Myocyte (in vitro differentiated cells): ENCODE measurements around the gene IMPG1. TPM values are rescaled to one million over a fixed set of nuclear protein-coding genes. Genes with fewer than 3 reads are reported as not detected.
"Not testable (repeated sequence)": the region's sequence is repeated elsewhere in the genome, so short reads cannot be mapped to it uniquely, and the experiment has no call there.

Source experiments
- DNase-seq: peaks from one replicate; pipeline ENCODE4 v3.0.0-alpha.2; 2012; ENCODE audit warnings: low read depth
- total RNA-seq: library from RNA; depleted of rRNA; stranded (reverse); fragments of >200 nt; gene quantifications from 2 replicates; pipeline ENCODE4 v1.2.3, GENCODE V29; 2014

Gene IMPG1
- total RNA-seq, 1 donor from 2014 or later, result not detected

DNA sequence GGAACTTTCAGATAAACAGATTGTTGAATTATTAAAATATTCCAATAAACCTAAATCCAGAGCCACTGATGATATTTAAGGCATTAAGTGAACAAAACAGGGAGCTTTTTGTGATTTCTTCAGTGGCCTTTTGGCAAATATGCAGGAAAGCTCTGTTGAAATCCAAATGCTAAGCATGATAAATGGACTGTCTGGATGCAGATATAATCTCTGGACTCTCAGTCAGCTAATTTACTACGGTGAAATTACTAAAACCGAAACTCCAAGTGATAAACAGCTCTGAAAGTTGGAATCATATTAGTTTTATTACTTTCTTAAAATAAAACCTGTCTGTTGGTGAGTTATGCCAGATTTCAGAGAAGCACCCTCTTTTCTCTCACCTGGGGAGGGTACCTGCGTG, 120.3 kb downstream of the IMPG1 start:
- DNase-seq, result no peak

DNA sequence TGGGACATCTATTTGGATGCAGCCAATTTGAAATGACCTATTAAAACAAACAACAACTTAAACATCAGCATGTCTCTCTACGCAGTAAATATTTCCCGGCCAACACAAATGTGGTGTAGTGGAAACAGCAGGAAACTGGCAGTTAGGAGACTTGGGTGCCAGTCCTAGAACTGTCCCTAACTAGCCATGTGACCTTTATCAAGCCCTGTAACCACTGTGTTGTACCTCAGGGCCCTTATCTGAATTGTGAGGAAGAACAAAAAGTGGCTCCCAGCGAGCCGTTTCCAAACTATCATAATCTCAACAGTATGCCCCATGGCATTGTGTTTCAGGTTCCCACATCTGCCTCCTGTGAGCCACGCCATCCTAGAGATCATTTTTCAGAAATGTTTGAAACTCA, 124.5 kb downstream of the IMPG1 start:
- no peak for DNase-seq

DNA sequence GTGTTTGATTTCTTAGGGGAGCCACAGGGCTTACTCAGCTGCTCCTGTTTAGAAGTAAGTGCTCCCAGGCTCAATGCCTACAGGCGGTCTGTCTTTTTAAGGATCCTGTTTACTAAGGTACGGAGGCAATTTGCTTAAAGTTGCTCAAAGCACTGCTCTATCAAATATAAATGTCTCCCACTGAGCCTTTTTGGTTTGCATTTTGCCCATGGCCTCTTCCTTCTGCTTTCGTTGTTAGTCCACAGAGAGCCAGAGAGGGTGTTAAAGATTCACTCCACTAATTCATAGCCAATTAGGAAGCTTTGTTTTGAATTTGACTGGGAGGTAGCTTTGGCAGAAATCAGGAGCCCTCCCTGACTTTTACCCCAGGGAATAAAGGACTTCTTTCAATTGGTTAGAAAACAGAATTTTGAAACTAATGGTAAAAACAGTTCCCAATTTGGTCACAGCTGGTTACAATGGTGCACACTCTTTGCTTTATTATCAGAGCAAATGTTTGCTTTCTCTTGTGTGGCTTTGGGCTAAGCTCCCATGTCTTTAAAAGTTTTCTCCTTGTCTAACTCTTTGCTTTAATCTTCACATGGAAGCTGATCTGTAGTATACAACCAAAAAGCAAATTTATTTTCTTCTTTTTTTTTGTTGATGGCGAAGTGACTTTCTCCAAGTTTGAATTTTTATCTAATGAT, 126.2 kb downstream of the IMPG1 start:
- DNase-seq, result no peak

DNA sequence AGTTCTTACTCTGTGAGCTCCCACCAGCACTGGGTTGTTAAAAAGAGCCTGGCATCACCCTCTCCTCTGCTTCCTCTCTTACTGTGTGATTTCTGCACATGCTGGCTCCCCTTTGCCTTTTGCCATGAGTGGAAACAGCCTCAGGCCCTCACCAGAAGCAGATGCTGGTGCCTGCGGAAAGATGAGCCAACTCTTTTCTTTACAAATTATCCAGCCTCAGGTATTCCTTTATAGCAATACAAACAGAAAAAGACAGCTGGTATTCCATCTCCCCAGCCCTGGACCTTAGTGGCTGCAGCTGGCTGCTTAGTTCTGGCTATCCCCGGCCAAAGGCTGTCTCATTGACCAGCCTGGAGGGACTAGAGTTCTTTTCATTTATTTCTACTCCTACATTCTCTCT, 129.1 kb downstream of the IMPG1 start:
- no peak for DNase-seq

DNA sequence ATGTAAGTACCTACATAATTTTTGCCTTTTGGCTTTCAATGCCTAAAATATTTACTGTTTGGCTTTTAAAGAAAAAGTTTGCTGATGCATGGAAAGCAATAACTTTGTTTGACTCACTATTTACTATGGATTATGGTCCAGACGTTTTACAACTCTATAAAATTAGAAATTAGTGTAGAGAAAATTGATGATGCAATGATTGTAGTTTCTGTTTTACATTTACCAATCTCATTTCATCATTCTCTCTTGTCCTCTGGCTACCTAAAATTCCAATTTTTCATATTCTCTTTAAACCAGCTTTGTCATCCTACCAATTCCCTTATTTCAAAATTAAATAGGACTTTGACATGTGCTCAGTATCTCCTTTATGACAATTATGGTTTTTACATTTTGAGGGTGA, 131.0 kb downstream of the IMPG1 start:
- no peak for DNase-seq

DNA sequence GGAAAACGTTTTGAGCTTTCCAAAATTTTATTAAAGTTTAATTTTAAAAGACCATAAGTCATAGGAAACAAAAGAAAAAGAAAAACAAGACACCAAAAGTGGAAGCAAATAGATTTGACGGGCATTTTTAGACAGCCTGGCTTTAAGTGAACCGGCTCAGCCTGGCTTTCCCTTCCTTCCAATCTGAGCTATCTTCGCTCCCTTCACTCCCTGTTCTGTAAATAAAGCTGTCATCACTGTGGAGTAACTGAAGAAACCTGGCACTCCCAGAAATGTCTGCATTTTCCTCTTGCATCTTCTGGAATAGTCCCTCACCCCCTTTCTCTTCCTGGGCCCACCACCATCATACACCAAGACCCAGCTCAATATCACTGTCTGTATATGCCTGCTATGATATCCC, 131.9 kb downstream of the IMPG1 start:
- DNase-seq, result no peak

DNA sequence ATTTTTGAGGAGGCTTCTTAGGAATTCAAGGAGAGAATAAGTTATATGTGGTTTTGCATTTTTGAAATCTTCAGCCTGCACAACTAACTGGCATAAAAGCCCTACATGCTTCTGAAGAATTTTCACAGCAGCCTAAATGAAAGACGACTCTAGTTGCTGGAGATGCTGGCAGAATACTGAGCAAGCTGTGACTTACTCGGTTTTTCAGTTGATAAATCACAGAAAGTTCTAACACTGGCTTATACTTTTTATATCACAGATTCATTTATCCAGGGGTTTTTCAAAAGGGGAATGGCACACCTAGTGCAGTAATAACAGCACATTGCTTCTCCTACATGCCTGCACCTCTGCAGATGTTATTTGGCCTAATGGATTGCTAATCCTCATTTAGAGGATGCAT, 134.6 kb downstream of the IMPG1 start:
- no peak for DNase-seq

DNA sequence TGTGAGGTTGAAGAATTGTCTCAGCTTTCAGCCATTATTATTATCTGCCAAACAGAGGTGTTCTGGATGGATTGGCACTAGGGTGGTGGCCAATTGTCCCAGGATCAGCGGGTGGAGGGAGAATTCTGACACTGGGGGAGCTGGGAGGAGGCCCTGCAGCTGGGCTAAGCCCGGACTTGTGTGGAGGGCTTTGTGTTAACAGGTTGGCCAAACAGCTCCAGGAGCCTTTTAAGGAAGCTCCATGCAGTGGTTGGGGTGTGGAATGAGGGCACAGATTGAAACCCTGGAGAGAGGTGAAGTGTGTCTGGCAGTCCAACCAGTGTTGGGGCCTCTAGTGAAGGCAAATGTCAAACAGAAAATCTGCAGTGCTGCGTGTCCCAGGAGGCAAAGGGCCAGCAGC, 135.8 kb downstream of the IMPG1 start:
- no peak for DNase-seq

DNA sequence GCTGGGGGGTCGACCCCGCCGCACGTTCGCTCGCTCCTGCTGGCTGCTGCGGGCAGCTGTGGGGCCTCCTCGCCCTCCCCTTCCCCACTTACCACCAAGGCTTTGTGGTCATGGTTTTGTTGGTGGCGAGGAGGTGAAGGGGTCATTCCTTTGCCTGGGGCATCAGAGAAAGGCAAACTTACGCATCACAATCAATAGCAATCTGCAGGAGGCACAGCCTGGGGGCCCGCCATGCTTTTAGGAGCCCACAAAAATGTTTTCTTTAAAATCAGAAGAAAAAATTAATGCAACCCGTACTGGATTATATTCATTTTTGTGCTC, 137.0 kb downstream of the IMPG1 start:
- DNase-seq, result no peak

DNA sequence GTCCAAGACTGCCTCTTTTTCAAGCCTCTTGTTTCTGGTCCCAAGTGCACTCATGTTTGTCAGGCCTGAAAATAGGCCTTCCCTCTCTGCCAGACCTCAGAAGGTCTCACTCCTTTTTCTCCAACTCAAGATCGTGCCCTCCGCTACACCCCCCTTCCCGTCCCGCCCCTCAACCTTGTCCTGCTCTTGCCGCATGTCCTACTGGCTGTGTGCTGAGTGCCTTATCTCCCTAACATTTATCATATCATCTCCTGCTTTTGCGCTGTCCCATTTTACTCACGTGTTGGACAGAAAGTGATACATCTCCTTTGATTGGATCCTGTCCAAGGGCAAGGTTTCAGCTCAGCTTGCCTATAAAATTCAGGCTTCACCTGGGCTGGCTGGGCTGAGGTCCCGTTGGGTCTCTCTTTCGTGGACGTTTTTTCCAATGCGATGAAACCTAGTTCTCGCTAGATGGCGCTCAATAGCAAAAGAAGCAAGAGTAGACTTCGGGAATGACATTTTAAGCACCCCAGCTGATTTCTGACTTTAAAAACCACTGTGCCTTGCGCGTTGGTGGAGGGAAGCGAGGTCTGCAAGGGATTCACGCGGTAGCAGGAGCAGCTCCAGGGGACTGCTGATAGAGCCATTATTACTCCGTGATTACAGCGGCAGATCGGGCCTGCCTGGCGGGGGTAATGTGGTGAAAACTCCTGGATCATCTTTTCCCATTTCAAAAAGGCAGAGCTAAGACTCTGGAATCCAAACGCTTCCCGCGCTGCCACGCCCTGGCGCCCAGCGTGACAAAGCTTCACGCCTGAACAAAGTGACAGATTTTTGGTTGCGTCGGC, 137.6 kb downstream of the IMPG1 start:
- peak; percentile 87 for DNase-seq

DNA sequence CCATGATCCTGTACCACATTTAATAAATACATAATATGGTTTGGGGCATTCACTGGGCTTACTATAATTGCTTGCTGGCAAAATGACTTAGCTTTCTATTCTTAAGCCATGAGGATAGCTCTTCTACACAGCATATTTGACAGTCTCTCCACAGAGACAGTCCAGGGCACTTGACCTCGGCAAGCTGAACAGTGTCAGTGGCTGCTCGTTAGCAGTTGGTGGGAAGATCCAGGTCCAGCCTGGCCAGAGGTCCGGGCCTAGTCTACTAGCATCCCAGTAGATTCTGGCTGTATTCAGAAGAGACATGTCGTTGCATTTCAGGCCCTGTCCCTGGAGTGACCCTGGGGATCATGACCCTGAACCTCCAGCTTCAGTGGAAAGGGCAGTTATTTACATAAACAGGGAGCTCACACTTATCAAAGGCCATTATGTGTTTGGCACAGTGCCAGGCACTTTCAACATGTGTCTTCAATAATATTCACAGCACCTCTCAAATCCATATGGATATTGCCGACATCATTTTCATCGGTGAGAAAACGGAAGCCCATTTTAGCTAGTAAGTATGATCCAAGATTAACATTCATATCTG, 139.0 kb downstream of the IMPG1 start:
- DNase-seq, result no peak

DNA sequence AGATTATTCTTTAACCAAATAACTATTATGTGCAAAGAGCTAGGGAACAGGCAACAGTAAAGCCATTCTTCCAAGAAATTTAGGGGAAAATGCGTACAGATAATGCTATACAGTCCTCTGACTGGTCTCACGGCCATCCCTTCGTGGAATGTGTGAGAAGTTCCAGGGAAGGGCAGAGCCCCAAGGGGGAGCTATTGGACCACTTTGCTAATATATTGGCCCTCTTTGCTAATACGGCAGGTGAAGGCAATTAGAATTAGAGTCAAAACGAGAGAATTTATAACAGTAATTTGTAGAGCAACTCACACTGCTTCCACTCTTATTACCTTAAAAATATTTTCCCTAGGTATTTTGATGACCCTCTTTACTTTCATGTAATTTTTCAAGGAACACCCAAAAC, 140.4 kb downstream of the IMPG1 start:
- DNase-seq, result peak; percentile 11

DNA sequence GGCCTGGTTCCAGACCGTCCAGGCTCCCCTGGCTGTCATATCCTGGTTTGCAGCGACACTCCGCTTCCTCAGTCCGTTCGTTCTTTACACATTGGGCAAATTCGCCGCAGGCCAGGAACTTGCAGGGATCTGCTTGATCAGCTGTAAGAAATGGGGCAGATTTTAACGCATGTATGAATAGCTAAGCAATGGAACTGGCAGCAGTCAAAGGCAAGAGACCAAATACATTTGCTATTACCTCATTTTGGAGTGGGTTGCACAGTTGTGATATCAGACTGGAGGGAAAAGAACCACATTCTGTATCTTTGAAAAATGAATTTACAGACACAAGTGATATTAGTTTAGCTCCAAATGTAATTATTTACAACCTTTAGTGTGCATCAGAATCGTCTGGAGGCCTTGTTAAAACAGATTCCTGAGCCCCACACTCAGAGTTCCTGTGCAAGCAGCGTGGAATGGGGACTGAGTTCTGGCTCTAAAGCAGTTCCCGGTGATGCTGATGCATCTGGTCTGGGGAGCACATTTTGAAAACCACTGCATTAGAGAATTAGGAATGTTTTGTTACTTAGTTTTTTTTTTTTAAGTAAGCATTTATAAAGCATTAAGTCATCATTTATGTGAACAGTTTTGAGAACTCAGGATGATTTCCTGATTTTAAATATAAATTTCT, 141.3 kb downstream of the IMPG1 start:
- no peak for DNase-seq

DNA sequence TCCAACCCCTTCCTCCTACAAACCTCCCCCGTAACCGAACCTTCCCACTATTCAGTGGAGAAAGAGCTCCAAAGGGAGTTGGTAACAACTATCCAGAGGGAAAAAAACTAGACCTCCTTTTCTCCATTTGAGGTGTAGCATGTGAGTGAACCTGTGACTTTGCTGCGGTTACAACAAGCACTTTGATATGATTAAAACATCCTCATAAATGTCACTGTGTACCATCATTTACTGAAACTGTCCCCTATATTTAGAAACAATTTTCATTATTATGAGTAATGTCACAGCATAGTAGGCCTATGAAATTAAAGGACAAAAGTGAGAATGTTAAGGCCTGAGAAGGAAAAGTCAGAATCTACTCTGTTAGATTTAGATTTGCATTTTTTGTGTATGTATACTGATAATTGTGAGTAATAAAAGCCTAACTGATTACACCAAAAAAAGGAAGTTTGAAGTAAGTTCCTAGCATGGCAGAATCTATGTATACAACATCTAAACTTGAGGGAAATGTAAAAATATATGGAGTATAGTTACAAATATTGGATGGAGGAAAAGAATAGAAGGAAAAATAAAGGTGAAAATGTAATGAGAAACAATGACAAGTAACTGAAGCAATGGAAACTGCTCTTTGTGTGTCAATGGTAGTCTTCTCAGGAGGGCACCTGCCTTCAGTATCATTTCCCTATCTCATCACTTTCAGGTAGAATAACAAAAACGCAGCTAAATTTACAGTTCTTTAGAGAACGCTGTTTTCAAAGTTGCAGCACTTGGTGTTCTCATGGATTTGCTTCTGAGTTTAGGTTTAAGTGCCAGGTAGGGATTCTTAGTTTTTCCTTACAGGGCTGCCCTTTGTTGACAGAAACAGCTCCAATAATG, 145.9 kb downstream of the IMPG1 start:
- no peak for DNase-seq

DNA sequence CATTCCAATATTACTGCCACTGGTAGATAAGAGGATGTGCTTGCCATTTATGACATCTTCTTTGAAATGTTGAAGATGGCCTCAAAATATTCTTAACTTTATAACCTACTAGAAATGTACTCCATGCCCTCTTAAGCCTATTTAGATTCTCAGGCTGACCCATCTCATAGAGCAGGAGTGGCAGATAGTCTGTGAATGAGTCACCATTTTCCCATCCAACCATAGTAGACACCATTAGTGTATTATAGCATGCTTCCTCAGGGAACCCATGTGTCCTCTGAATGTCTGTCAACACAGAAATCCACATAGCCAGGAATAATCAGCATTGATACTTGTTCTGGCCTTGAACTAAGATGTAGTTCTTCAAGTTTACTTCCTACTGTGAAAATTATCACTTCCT, 150.2 kb downstream of the IMPG1 start:
- peak; percentile 48 for DNase-seq

DNA sequence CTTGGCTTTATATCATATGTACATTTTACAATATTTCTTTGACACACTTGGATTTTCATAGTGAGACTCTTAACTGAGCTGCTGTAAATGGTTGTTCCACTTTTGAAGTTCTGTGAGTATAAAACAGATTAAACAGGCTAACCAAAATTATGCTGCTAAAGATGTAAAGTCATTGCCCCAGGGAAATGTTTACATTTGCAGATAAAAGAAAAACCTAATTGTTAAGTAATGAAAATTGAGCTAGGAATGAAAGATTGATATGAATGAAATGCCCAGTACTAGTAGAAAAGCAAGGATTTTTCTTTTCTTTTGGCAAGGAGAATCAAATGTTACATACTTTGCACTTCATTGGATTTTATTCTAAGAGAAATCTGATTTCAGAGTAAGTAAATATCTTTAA, 159.4 kb downstream of the IMPG1 start:
- DNase-seq, result no peak

DNA sequence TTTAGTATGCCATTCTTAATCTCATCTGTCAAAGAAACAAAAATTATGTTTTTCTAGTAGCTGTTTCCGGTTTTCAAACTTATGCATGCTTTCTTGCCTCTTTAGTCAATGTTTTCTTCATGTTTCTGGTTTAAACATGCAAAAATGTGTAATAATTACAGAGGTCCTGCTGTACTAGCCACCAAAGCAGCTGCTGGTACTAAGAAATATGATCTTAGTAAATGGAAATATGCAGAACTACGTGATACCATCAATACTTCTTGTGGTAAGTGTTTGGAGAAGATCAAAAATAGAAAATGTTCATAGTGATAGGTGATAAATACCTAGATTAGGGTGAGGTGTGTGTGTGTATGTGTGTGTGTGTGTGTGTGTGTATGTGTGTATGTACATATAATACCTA, 165.0 kb downstream of the IMPG1 start:
- DNase-seq, result no peak

DNA sequence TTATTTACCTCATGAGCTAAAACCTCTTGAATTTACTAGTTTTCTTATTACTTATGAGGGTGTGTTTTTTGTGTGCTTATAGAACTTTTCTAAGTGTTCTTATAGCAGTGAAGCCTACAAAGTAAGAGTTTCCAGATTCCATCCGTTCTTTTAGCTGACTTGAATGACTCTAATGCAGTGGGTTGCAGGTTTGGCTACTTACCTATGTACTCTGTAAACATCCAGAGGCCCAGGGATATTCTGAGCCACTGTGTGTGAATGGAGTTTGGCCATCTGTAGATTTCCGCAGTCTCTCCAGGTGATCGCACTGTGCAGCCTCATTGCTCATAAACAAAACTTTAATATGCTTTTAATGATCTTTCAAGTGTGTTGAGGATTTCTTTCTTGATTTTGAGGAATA, 165.6 kb downstream of the IMPG1 start:
- DNase-seq, result no peak

DNA sequence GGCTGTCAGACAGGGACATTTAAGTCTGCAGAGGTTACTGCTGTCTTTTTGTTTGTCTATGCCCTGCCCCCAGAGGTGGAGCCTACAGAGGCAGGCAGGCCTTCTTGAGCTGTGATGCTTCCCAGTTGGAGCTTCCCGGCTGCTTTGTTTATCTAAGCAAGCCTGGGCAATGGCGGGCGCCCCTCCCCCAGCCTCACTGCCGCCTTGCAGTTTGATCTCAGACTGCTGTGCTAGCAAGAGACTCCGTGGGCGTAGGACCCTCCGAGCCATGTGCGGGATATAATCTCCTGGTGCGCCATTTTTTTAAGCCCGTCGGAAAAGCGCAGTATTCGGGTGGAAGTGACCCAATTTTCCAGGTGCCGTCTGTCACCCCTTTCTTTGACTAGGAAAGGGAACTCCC, 167.3 kb downstream of the IMPG1 start:
- not testable (repeated sequence) for DNase-seq

DNA sequence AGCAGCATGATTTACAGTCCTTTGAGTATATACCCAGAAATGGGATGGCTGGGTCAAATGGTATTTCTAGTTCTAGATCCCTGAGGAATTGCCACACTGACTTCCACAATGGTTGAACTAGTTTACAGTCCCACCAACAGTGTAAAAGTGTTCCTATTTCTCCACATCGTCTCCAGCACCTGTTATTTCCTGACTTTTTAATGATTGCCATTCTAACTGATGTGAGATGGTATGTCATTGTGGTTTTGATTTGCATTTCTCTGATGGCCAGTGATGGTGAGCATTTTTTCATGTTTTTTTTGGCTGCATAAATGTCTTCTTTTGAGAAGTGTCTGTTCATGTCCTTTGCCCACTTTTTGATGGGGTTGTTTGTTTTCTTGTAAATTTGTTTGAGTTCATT, 172.2 kb downstream of the IMPG1 start:
- not testable (repeated sequence) for DNase-seq

DNA sequence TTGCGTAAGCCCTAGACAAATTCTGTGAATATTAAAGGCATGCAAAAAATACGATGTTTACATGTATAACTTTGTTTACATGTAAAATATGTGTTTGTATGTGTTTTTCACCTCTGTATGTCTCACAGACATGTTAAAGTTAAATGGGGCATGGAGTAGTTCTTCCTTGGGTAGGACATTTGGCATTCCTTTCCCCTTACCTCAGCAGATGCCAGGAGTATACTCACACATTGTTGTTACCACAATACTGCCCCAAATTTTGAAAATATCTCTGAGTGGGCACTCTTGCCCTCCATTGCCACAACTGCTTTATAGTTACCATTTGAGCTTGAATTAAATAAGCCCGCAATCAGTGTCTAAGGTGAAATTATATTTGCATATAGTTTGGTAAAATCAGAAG, 175.9 kb downstream of the IMPG1 start:
- peak; percentile 29 for DNase-seq
